Measurements from ENCODE around the gene ARIH2.
"Not testable (repeated sequence)": the region's sequence is repeated elsewhere in the genome, so short reads cannot be mapped to it uniquely, and the experiment has no call there.

Gene ARIH2

GRCh38 chr3:48918388-48919214 is at the start of gene ARIH2:
TSS of gene ARIH2 (plus strand) at chr3:48918842. CDS start at chr3:48927559, 8,717 bp downstream.
- peak; percentile 95 for DNase-seq (ENCODE audit: low spot score)

- no peak for DNase-seq (ENCODE audit: low spot score)
Measured at GRCh38 chr3:48877671-48878070, 41.0 kb upstream of the ARIH2 start.

GRCh38 chr3:48879307-48879993 is 39.2 kb upstream of the ARIH2 start:
- no peak for DNase-seq (ENCODE audit: low spot score)

GRCh38 chr3:48879994-48880377 is 38.7 kb upstream of the ARIH2 start:
- DNase-seq (ENCODE audit: low spot score) = no peak

DNA sequence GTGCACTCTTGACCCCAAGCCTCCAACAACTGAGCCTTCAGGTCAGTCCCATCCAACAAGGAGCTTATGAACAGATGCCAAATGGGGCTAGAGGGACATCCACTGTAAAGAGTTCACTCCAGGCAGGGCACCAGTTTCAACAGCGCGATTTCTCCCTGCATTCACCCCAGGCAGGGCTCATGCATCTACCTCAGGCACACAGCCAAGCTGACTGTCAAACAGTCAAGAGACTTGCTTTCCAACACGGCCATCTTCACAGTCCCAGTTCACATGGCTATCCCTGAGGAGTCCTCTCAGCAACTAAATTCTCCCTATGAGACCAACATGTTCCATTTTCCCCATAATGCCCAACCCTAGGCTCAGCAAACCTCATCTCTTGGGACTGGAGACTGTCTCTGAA is 37.6 kb upstream of the ARIH2 start:
- DNase-seq (ENCODE audit: low spot score) = no peak

DNA sequence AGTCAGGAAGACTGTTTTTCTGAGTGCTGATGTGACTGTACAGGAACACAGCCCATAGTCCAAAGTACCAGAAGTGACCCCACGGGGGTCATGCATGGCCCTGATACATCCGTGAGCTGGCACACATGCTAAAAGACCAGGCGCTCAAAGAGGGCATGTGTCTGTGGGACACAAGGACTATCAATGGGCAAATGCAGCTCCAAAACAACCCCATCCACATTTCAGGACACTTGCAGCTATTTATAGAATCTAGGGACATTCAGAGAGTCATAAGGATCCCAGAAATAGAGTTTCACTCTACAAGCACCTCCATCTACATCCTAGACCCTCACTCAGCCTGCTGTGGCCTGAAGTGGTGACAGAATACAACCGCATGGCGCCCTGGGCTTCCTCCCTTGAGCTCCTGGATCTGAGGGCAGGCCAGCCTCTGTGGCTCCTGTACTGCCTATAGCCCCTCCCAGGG is 37.0 kb upstream of the ARIH2 start:
- DNase-seq (ENCODE audit: low spot score) = no peak

- no peak for DNase-seq (ENCODE audit: low spot score)
Measured at GRCh38 chr3:48885753-48886152, 32.9 kb upstream of the ARIH2 start.

DNA sequence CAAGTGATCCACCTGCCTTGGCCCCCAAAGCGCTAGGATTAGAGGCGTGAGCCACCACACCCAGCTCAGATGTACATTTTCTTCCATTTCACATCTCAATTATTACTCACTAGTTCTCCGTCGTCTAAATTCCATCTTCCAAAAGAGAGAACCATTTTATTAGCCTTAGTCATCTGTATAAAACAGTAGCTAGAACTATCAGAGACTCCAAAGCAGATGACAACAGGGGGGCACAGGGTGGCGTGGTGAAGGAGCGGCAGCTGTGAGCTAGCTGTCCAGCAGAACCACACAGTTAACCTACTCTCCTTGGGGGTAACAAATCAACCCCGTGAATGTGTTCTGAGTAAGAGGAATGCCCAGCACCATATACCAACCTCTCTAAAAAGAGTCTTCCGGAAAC is 27.0 kb upstream of the ARIH2 start:
- no peak for DNase-seq (ENCODE audit: low spot score)

- no peak for DNase-seq (ENCODE audit: low spot score)
Measured at GRCh38 chr3:48894516-48894915, 24.1 kb upstream of the ARIH2 start.

DNA sequence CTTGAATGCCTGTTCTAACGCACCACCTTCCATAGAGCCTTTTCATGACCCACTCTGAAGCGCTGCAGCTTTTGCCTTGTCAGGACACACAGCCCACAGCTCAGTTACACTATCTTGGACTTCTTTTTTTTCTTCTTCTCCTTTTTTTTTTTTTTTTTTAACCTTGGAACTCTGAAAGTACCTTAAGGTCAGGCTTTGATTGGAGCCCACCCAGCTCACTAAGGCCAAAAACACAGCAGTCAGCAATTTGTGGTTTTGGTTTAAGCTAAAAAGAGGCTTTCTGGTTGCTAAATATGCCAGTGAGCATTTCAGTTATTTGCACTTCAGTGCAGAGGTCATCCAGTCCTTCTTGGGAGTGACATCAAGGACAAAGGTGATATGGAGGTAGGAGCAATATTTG is 21.7 kb upstream of the ARIH2 start:
- no peak for DNase-seq (ENCODE audit: low spot score)

- DNase-seq (ENCODE audit: low spot score) = peak; percentile 16
Measured at GRCh38 chr3:48897460-48898376, 20.9 kb upstream of the ARIH2 start.

DNA sequence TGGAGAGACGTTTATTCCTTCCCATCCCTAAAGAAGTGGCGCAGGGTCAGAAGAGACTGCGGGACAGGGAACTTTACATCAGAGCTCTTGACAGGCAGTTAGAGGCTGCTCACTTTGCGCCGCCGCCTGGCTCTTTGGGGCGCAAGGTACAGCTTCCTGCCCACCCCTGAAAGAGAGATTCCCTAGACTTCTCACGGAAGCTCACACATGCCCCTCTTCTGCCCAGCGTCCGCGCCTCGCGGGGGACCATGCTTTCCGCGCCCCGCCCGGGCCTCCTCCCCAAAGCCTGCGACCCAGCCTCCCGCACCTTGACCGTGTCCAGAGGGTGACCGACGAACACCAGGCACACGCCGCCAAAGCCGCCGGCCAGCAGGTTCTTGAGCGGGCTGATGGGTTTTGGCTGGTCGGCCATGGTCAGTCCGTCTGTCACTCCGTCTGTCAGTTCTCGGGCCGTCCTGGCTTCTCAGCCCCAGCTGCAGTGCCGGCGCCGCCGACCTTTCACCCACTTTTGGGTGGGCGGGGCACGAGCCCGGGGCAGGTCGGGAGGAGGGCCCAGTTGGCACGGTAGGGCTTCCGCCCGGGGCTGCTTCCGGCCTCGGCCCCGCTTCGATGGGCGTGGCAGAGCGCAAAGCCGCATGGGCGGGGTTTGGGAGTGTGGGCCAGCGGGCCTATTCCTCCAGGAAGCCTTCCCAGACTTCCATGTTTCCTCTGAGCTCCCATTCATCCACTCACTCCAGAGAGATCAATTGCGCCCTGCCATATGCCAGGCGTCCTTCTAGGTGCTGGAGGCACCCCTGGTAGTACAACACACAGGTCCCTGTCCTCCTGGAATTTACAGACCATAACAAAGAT is 20.0 kb upstream of the ARIH2 start, which contains the start of gene SLC25A20:
SLC25A20 (minus strand) TSS at position 500 of the 852 bp plus-strand sequence; CDS start at position 412, 88 bp downstream.
- peak; percentile 93 for DNase-seq (ENCODE audit: low spot score)

DNA sequence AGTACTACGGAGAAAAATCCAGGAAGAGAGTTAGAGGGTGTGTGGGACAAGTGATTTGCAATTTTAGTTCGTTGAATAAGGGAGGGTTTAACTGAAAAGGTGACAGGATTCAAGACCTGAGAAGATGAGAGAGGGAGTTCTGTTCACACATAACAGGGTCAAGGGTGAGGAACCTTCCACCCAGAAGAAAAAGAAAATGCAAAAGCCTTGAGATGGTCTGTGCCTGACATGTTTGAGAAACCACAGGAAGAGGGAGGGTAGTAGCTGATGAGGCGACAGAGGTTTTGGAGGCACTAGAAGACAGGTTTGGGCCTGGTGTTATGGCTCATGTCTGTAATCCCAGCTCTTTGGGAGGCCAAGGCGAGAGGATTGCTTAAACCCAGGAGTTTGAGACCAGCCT is 19.4 kb upstream of the ARIH2 start:
- DNase-seq (ENCODE audit: low spot score) = no peak

DNA sequence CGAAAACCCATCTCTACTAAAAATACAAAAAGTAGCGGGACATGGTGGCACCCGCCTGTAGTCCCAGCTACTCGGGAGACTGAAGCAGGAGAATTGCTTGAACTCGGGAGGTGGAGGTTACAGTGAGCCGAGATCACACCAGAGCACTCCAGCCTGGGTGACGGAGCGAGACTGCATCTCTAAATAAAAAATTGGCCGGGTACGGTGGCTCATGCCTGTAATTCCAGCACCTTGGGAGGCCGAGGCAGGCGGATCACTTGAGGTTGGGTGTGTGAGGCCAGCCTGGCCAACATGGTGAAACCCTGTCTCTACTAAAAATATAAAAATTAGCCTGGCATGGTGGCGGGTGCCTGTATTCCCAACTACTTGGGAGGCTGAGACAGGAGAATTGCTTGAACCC is 11.6 kb upstream of the ARIH2 start:
- DNase-seq (ENCODE audit: low spot score) = not testable (repeated sequence)

GRCh38 chr3:48915296-48915695 is 3.3 kb upstream of the ARIH2 start:
- no peak for DNase-seq (ENCODE audit: low spot score)

GRCh38 chr3:48919215-48920138 is 835 bp downstream of the ARIH2 start:
- DNase-seq (ENCODE audit: low spot score) = peak; percentile 72

- no peak for DNase-seq (ENCODE audit: low spot score)
Measured at GRCh38 chr3:48926425-48927392, 8.1 kb downstream of the ARIH2 start.

DNA sequence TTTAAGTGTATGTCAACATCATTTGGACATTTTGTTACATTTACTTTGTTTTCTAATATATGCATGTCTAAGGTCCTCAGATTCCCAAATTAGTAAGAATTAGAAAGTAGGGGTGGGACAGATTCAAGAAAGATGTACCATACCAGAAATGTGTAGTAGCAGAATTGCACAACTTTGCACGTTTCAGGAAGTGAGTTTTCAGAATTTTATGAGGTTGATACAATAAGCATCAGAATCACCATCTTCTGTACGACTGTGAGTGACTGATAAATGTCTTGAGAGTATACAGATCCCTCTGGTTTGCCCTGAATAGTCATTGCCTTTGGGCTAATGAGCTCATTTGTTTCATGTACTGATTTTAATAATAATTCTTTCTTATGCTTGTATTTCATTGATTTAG is 9.3 kb downstream of the ARIH2 start:
- no peak for DNase-seq (ENCODE audit: low spot score)

GRCh38 chr3:48928679-48929078 is 10.0 kb downstream of the ARIH2 start:
- no peak for DNase-seq (ENCODE audit: low spot score)

Measured in hematopoietic multipotent progenitor cell treated with erythropoietin and hydrocortisone succinate and interleukin-3 and kit ligand, for 17 days (in vitro differentiated cells).